Liver (tissue), 3 donors: Measurements from ENCODE around the gene RAB7A.
"Not testable (repeated sequence)": the region's sequence is repeated elsewhere in the genome, so short reads cannot be mapped to it uniquely, and the experiment has no call there.

Experiments
- ATF3 ChIP-seq: IDR thresholded peaks from 2 replicates; pipeline ENCODE4 v1.6.1; 2016; ENCODE audit warnings: antibody characterized with exemption
- CTCF ChIP-seq: fragments of 150-350 bp; IDR thresholded peaks from 2 replicates; pipeline ENCODE4 v1.5.1; 2017; ENCODE audit warnings: improper control_type of control experiment, low read depth, low read length; ENCODE audit not compliant: missing input control
- JUND ChIP-seq, 2 donors: IDR thresholded peaks; 2 replicates each; pipeline ENCODE4 v1.6.1; 2016; ENCODE audit warnings: antibody characterized with exemption in 2 of 2
- MAX ChIP-seq: IDR thresholded peaks from 2 replicates; pipeline ENCODE4 v1.6.1; 2016; ENCODE audit warnings: antibody characterized with exemption
- NR2F2 ChIP-seq: IDR thresholded peaks from 2 replicates; pipeline ENCODE4 v1.6.1; 2016; ENCODE audit warnings: antibody characterized with exemption
- RAD21 ChIP-seq, 2 donors: IDR thresholded peaks; 2 replicates each; pipeline ENCODE4 v1.6.1; 2016; ENCODE audit warnings: antibody characterized with exemption in 2 of 2, mild to moderate bottlenecking in 2 of 2
- REST ChIP-seq: IDR thresholded peaks from 2 replicates; pipeline ENCODE4 v1.6.1; 2016; ENCODE audit warnings: antibody characterized with exemption, mild to moderate bottlenecking
- RXRA ChIP-seq, 2 donors: IDR thresholded peaks; 2 replicates each; pipeline ENCODE4 v1.6.1; 2017 to 2018; ENCODE audit warnings: antibody characterized with exemption in 2 of 2, mild to moderate bottlenecking in 1 of 2
- SP1 ChIP-seq: IDR thresholded peaks from 2 replicates; pipeline ENCODE4 v1.6.1; 2018; ENCODE audit warnings: antibody characterized with exemption, mild to moderate bottlenecking
- TAF1 ChIP-seq: conservative IDR thresholded peaks from 2 replicates; pipeline ENCODE4 v1.6.1; 2016; ENCODE audit warnings: antibody characterized with exemption, mild to moderate bottlenecking
- YY1 ChIP-seq: IDR thresholded peaks from 2 replicates; pipeline ENCODE4 v1.6.1; 2016; ENCODE audit warnings: antibody characterized with exemption, mild to moderate bottlenecking
- ZBTB33 ChIP-seq: IDR thresholded peaks from 2 replicates; pipeline ENCODE4 v1.6.1; 2016; ENCODE audit warnings: antibody characterized with exemption
- donor health status: healthy.
- donor health status: healthy.

- not testable (repeated sequence) for TF ChIP-seq CTCF; RAD21 (IDR thresholded peaks at IDR 0.05); SP1; MAX; REST; TAF1; RXRA (IDR thresholded peaks at IDR 0.05); ATF3; NR2F2; JUND (IDR thresholded peaks at IDR 0.05); YY1; ZBTB33
These were observed 2.5 kb downstream of the RAB7A start for GRCh38 chr3:128728521-128728920.
